Right ventricle myocardium inferior (tissue), 1 donor: Measurements from ENCODE around the gene ALKBH5. TPM values are rescaled to one million over a fixed set of nuclear protein-coding genes. Genes with fewer than 3 reads are reported as not detected.

Experiments
- ATAC-seq: fragments of 200-7000 bp; cut with Tn5 transposase; one replicate; pipeline ENCODE4 v1.9.1; 2020; ENCODE audit warnings: mild to moderate bottlenecking, moderate library complexity
- DNase-seq: peaks from one replicate; pipeline ENCODE4 v3.0.0; 2021; ENCODE audit errors: missing footprints
- intact Hi-C: fragments of 100-400 bp; cut with DNase I; formaldehyde crosslinking; loops from one replicate; pipeline ENCODE4 v1.11.0; 2022
- total RNA-seq: library from RNA; stranded (reverse); fragmentation: NEBNext Ultra II Directional; extraction: Animal tissue kit (Norgen Biotek cat#: 25700); gene quantifications from one replicate; pipeline ENCODE4 v1.2.1, GENCODE V29; 2021
- donor health status: DM: no; HTN: yes; CAD: no; lungs with severe emphysema.

The ALKBH5 gene
- total RNA-seq, 1 donor from 2014 or later: 183 TPM

GRCh38 chr17:18250708-18251107, 67.1 kb downstream of the ALKBH5 start:
- DNase-seq (no peak), ATAC-seq (no peak)
- intact Hi-C loops: no loop called here

GRCh38 chr17:18251204-18251603, 67.6 kb downstream of the ALKBH5 start:
- intact Hi-C loops: no loop called here
- ATAC-seq (no peak), DNase-seq (no peak)

DNA sequence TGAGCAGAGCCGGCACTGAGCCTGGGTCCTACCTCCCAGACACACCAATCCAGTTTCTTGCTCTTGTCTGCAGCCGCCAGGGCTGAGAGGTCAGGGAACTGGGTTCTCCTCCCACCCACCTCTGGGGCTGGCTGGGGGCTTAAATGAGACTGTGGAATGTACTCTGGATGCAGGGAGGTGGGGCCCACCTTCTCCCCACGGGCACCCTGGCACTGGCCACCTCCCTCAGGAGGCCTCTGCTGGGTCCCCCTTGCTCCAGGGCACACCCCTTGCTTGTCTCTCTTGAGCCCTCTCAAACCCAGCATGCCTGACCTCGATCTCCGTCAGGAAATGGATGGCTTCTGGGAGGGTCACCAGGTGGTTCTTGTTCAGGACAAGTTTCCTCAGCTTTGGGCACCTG, 68.5 kb downstream of the ALKBH5 start:
- ATAC-seq (no peak), DNase-seq (no peak)
- intact Hi-C loops: no loop called here

DNA sequence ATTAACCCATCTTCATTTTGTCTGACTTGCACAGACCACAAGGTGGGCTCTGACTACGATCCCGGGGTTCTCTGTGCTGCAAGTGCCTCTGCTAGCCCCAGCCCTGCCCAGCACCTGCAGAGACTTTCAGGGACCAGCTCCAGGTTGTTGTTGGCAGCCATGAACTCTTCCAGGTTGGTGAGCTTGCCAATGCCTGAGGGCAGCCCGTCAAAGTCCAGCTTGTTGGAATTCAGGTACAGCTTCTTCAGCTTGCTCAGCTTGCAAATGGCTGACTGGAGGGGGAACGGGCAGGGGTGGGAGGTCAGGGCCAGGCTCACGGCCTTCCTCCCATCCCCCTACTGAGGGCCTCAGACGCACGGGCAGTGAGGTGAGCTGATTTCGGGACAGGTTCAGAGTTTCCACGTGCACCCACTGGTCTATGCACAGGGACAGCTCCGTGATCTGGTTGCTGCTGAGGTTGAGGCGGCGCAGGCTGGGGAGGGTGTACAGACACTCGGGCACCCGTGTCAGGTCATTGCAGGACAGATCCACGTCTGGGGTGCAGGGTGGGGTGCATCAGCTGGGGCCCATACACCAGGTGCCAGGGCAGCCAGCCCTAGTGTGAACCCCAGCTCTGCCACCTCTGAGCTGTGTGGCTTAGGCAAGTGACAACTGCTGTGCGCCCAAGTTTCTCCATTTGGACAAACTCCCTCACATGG, 69.7 kb downstream of the ALKBH5 start:
- intact Hi-C loops: no loop called here
- ATAC-seq (no peak), DNase-seq (no peak)

DNA sequence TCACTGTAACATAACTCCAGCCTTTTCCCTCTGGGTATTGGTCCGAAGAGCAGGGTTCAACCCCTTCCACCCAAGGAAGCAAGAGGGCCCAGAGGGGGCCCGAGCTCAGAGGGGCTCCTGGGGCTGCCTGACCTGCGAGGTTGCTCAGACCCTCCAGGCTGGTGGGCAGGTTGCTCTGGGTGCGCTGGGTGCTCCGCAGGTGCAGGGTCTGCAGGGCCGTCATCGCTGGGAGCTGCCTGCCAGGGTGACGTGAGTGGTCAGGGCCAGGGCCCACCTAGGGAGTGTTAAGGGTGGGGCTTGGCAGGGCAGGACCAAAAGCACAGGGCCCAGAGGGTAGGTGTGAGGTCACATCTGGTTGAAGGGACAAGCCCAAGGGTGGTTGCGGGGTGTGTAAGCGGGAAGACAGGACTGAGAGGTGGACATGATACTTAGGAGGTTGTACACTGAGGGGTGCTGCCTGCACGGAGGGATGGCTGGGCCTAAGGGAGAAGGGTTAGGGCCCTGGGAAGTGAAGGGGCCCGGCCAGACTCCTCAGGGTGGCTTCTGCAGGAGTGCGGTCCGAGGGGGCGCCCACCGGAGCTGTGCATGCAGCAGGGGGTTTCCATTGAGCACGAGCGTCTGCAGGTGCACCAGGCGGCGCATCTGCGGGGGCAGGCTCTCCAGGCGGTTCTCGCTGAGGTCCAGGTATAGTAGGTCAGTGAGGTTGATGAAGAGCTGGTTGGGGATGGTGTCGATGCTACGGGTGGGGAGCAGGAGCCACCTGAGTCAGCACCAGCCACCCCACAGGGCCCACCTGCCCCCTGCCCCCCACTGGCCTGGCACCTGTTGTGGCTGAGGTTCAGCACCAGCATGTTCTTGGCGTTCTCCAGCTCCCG, 70.6 kb downstream of the ALKBH5 start:
- DNase-seq (no peak), ATAC-seq (no peak)
- intact Hi-C loops: no loop called here

GRCh38 chr17:18254888-18255649, 71.4 kb downstream of the ALKBH5 start:
- no peak for ATAC-seq
- intact Hi-C loops: no loop called here
- DNase-seq: no peak

DNA sequence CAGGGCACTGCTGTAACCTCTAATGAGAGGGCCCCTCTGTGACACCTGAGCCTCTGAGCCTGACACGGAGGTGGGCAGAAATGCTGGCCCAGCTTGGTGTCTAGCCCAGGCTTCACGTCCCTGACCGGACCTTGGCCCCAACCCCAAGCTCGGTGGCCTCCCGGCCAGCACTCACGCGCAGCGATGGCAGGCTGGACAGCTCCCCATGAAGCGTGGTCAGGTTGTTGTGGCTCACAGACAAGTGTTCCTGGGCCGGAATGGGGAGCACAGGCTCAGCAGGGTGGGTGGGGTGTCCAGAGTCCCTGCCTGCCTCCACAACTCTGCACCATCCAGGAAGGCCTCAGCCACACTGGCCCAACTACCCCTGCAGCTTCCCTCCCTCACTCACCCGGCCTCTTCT, 72.7 kb downstream of the ALKBH5 start:
- ATAC-seq (no peak), DNase-seq (peak; percentile 55)
- intact Hi-C loops: no loop called here

GRCh38 chr17:18256776-18257175, 73.1 kb downstream of the ALKBH5 start:
- ATAC-seq (no peak), DNase-seq (no peak)
- intact Hi-C loops: no loop called here

- intact Hi-C loops: no loop called here
- DNase-seq: peak; percentile 83
- ATAC-seq: peak; percentile 4
Measured at GRCh38 chr17:18257268-18257981, 73.8 kb downstream of the ALKBH5 start.

GRCh38 chr17:18257982-18258355, 74.3 kb downstream of the ALKBH5 start:
- intact Hi-C loops: no loop called here
- ATAC-seq (peak; percentile 61), DNase-seq (peak; percentile 93)

- peak; percentile 86 for DNase-seq
Measured at GRCh38 chr17:18258356-18259038, 74.9 kb downstream of the ALKBH5 start, which contains the start of gene FLII. Gene FLII (minus strand): TSS chr17:18258738. CDS start chr17:18258690, 48 bp downstream.

More at GRCh38 chr17:18258356-18259038, 74.9 kb downstream of the ALKBH5 start, which contains the start of gene FLII:
- intact Hi-C loops: no loop called here
- ATAC-seq: peak; percentile 68

Other genes with a start within 250 kb of the ALKBH5 start
- gene TOM1L2, start 211.4 kb upstream of the ALKBH5 start, total RNA-seq: 246 TPM
- 1.6 TPM for gene DRC3, start 211.0 kb upstream of the ALKBH5 start, total RNA-seq
- gene ATPAF2, start 144.7 kb upstream of the ALKBH5 start, total RNA-seq: 34.9 TPM
- gene GID4, start 144.4 kb upstream of the ALKBH5 start, total RNA-seq: 20.1 TPM
- 18.8 TPM for gene DRG2, start 95.9 kb upstream of the ALKBH5 start, total RNA-seq
- 0.51 TPM for gene MYO15A, start 75.1 kb upstream of the ALKBH5 start, total RNA-seq
- 8.4 TPM for gene LLGL1, start 41.8 kb downstream of the ALKBH5 start, total RNA-seq
- gene FLII, start 74.9 kb downstream of the ALKBH5 start, total RNA-seq: 299 TPM
- 31.3 TPM for gene MIEF2, start 76.8 kb downstream of the ALKBH5 start, total RNA-seq
- gene TOP3A, start 131.2 kb downstream of the ALKBH5 start, total RNA-seq: 10.4 TPM
- gene SMCR8, start 131.5 kb downstream of the ALKBH5 start, total RNA-seq: 11.8 TPM
- 9.9 TPM for gene SHMT1, start 179.7 kb downstream of the ALKBH5 start, total RNA-seq
- not detected for gene EVPLL, start 193.9 kb downstream of the ALKBH5 start, total RNA-seq